ENCODE measurements around the gene PIP4K2B. TPM values are rescaled to one million over a fixed set of nuclear protein-coding genes. Genes with fewer than 3 reads are reported as not detected.

Gene PIP4K2B
- total RNA-seq, 2 donors from 2014 or later: 74.3 to 91.6 TPM

GRCh38 chr17:38748149-38748891, 51.0 kb downstream of the PIP4K2B start, which contains the start of gene PCGF2:
Gene PCGF2 (minus strand): TSS chr17:38748336. CDS start chr17:38740402, 7,934 bp downstream.
- Histone ChIP-seq H3K4me1 (ENCODE audit: control insufficient read depth, insufficient read depth, low read length) (peaks cover 4% of the 10 kb centered on the region), H3K4me3 (ENCODE audit: low read length) (peak within 1 kb of the TSS; percentile 99), H3K36me3 (ENCODE audit: control insufficient read depth, insufficient read depth, low read length) (peaks cover 4% of the 10 kb centered on the region), H3K27me3 (ENCODE audit: control insufficient read depth, insufficient read depth, low read length, poor library complexity, severe bottlenecking) (no peaks in the 10 kb centered on the region), H3K9me3 (ENCODE audit: control insufficient read depth, low read length) (no peaks in the 10 kb centered on the region), H3K9ac (ENCODE audit: extremely low read depth, low read length, poor library complexity, severe bottlenecking) (peak within 1 kb of the TSS; percentile 73), H3K27ac (ENCODE audit: low read depth, low read length) (peak within 1 kb of the TSS; percentile 81)
- Mint-ChIP-seq H3K4me1 (peaks cover 35% of the 10 kb centered on the region), H3K27ac (peak within 1 kb of the TSS; percentile 87), H3K27me3 (ENCODE audit: insufficient read depth) (no peaks in the 10 kb centered on the region), H3K9me3 (no peaks in the 10 kb centered on the region), H3K4me3 (peak within 1 kb of the TSS; percentile 92), H3K36me3 (ENCODE audit: low read depth) (peaks cover 14% of the 10 kb centered on the region)
- DNase-seq: peak; percentile 99
- no peak for TF ChIP-seq CTCF (conservative IDR thresholded peaks at IDR 0.05)
- WGBS, 2 experiments (ENCODE audit: insufficient coverage in 1 of 2, insufficient read length in 1 of 2): 0% methylated on average over 2 to 33 of the region's 47 CpGs

- Mint-ChIP-seq H3K36me3 (ENCODE audit: low read depth) (peaks cover 19% of the 10 kb centered on the region), H3K4me1 (peaks cover 41% of the 10 kb centered on the region), H3K27ac (peak overlapping the region; percentile 87), H3K4me3 (peak overlapping the region; percentile 92), H3K9me3 (no peaks in the 10 kb centered on the region), H3K27me3 (ENCODE audit: insufficient read depth) (no peaks in the 10 kb centered on the region)
- no peaks in the 10 kb centered on the region for H3K9me3 ChIP-seq (ENCODE audit: control insufficient read depth, low read length)
- peaks cover 9% of the 10 kb centered on the region for H3K36me3 ChIP-seq (ENCODE audit: control insufficient read depth, insufficient read depth, low read length)
- peak; percentile 38 for TF ChIP-seq CTCF (conservative IDR thresholded peaks at IDR 0.05)
- WGBS, 2 experiments (ENCODE audit: insufficient coverage in 1 of 2, insufficient read length in 1 of 2): 0% methylated on average over 58 of the region's 64 CpGs; no CpG with 5 or more reads in 1 of the 2 experiments
- peak overlapping the region; percentile 95 for H3K4me3 ChIP-seq (ENCODE audit: low read length)
- peaks cover 5% of the 10 kb centered on the region for H3K4me1 ChIP-seq (ENCODE audit: control insufficient read depth, insufficient read depth, low read length)
- peak; percentile 85 for DNase-seq
- H3K27me3 ChIP-seq (ENCODE audit: control insufficient read depth, insufficient read depth, low read length, poor library complexity, severe bottlenecking): no peaks in the 10 kb centered on the region
- peak overlapping the region; percentile 73 for H3K9ac ChIP-seq (ENCODE audit: extremely low read depth, low read length, poor library complexity, severe bottlenecking)
- H3K27ac ChIP-seq (ENCODE audit: low read depth, low read length): peak overlapping the region; percentile 81
These were observed 51.8 kb downstream of the PIP4K2B start for GRCh38 chr17:38747463-38748148.

- Histone ChIP-seq H3K27ac (ENCODE audit: low read depth, low read length) (no peak overlapping the region), H3K36me3 (ENCODE audit: control insufficient read depth, insufficient read depth, low read length) (peaks cover 15% of the 10 kb centered on the region), H3K9ac (ENCODE audit: extremely low read depth, low read length, poor library complexity, severe bottlenecking) (peak overlapping the region; percentile 73), H3K4me3 (ENCODE audit: low read length) (peak overlapping the region; percentile 95), H3K4me1 (ENCODE audit: control insufficient read depth, insufficient read depth, low read length) (peaks cover 5% of the 10 kb centered on the region), H3K9me3 (ENCODE audit: control insufficient read depth, low read length) (no peaks in the 10 kb centered on the region), H3K27me3 (ENCODE audit: control insufficient read depth, insufficient read depth, low read length, poor library complexity, severe bottlenecking) (no peaks in the 10 kb centered on the region)
- no peaks in the 10 kb centered on the region for H3K27me3 Mint-ChIP-seq (ENCODE audit: insufficient read depth)
- DNase-seq: peak; percentile 72
- H3K4me1 Mint-ChIP-seq: peaks cover 47% of the 10 kb centered on the region
- peak overlapping the region; percentile 92 for H3K4me3 Mint-ChIP-seq
- no peak for TF ChIP-seq CTCF (conservative IDR thresholded peaks at IDR 0.05)
- H3K9me3 Mint-ChIP-seq: no peaks in the 10 kb centered on the region
- peaks cover 21% of the 10 kb centered on the region for H3K36me3 Mint-ChIP-seq (ENCODE audit: low read depth)
- peak overlapping the region; percentile 62 for H3K27ac Mint-ChIP-seq
- 3 to 7% methylated on average over 2 to 17 of the region's 21 CpGs for WGBS, 2 experiments (ENCODE audit: insufficient coverage in 1 of 2, insufficient read length in 1 of 2)
These were observed 52.4 kb downstream of the PIP4K2B start for GRCh38 chr17:38746849-38747462.
